SH-SY5Y (cell line): Measurements from ENCODE around the gene PHKB.

Source experiments
- GATA2 ChIP-seq: IDR thresholded peaks from 2 replicates; pipeline ENCODE4 v1.6.1; 2011; ENCODE audit warnings: mild to moderate bottlenecking, low read depth, low read length
- GATA3 ChIP-seq: IDR thresholded peaks from 2 replicates; pipeline ENCODE4 v1.6.1; 2011; ENCODE audit warnings: low read depth, mild to moderate bottlenecking, low read length, moderate library complexity

The PHKB gene

GRCh38 chr16:47523342-47524006 is 62.3 kb downstream of the PHKB start:
- no peak for TF ChIP-seq GATA2
- TF ChIP-seq GATA3: no peak

DNA sequence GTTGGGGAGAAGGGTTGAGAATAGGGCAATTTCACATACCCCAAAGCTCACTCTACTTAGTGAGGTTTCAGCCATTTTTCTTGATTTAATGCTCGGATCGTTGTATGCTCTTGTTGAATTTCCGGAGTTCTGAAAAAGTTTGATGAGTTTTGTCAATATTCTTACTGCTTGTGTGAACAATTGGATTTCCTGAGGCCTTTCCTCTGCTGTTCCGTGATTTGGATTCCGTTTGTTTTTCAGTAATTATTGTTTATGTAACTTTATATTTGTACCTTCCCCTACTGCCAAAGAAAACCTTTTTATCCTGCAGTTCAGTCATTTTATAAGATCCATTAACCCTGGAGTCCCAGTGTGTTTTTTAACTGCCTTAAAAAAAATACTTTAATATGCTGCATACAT is 62.9 kb downstream of the PHKB start:
- TF ChIP-seq GATA3: no peak
- no peak for TF ChIP-seq GATA2

- TF ChIP-seq GATA2: no peak
- no peak for TF ChIP-seq GATA3
Observed at GRCh38 chr16:47528431-47528830, 67.3 kb downstream of the PHKB start.

- no peak for TF ChIP-seq GATA2
- no peak for TF ChIP-seq GATA3
Observed at GRCh38 chr16:47533744-47534292, 72.7 kb downstream of the PHKB start.

DNA sequence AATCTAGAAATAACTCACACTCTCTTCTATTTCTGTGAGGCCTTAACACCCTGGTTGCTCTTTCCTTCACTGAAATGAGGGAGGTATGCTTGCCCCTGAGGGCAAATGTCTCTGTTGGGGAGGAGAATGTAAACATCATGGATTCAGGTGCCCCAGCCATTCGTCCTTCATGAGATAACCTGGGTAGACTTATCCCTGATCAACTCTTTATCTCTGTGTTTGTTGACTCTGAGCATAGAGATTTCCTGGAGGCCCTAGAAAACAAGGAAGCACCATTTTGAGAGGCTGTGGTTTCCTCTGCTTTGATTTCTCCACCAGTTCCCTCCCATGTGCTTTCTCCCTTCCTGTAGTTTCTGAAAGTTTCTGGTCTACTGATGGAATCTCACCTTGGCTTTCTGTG is 77.3 kb downstream of the PHKB start:
- no peak for TF ChIP-seq GATA3
- no peak for TF ChIP-seq GATA2

DNA sequence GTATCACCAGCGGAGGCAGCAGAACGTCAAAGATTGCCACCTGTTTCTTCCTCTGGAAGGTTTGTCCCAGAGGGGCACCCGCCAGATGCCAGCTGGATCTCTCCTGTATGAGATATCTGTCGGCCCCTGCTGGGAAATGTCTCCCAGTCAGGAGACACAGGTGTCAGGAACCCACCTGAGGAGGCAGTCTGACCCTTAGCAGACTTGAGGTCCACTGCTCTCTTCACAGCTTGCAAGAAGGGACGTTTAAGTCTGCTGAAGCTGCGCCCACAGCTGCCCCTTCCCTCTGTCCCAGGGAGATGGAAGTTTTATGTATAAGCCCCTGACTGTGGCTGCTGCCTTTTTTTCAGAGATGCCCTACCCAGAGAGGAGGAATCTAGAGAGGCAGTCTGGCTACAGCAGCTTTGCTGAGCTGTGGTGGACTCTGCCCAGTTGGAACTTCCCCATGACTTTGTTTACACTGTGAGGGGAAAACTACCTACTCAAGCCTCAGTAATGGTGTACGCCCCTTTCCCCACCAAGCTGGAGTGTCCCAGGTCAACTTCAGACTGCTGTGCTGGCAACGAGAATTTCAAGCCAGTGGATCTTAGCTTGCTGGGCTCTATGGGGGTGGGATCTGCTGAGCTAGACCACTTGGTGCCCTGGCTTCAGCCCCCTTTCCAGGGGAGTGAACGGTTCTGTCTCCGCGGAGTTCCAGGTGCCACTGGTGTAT is 92.9 kb downstream of the PHKB start:
- no peak for TF ChIP-seq GATA3
- no peak for TF ChIP-seq GATA2

DNA sequence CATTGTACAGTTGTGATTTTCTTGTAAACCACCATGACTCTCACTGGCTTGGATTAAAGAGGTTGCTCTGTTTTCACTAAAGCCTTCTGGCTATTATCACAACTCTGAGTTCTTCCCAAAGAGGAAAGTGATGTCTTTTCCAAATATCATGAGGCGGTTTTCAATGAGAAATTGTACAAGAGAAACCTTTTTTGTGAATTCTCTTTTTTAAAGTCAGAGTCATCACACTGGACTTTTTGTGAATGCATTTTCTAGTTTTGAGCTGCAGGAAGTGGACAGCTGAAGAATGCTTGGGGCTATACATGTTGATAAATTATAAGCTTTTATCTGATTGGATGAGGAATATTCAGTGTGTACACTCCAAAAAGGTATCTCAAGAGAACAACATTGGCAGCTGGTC is 100.2 kb downstream of the PHKB start:
- no peak for TF ChIP-seq GATA3
- TF ChIP-seq GATA2: no peak

GRCh38 chr16:47562366-47562765 is 101.2 kb downstream of the PHKB start:
- TF ChIP-seq GATA2 (no peak), GATA3 (no peak)

DNA sequence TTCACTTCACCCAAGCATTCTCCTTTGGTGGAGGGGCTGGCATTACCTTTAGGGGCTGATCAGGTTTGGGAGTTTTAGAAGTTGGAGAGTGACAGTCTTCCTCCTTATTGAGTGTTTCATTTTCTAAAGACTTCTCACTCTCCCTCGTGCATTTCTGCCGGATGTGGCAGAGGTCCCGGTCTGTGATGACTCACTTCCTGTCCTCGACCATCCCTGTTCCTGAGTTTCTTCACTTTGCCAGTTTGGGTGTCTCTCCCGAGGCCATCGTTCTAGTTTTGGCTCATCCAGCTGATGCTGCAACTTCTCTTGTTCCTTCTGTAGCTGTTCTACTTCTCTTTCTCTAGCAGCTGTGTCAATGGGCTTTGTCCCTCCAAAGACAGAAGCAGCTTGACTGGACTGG is 104.3 kb downstream of the PHKB start:
- TF ChIP-seq GATA2: no peak
- no peak for TF ChIP-seq GATA3

GRCh38 chr16:47567321-47567720 is 106.2 kb downstream of the PHKB start:
- TF ChIP-seq GATA2 (no peak), GATA3 (no peak)

- TF ChIP-seq GATA2: no peak
Observed at GRCh38 chr16:47568351-47568750, 107.2 kb downstream of the PHKB start.

GRCh38 chr16:47571049-47571448 is 109.9 kb downstream of the PHKB start:
- TF ChIP-seq GATA2 (no peak), GATA3 (no peak)

DNA sequence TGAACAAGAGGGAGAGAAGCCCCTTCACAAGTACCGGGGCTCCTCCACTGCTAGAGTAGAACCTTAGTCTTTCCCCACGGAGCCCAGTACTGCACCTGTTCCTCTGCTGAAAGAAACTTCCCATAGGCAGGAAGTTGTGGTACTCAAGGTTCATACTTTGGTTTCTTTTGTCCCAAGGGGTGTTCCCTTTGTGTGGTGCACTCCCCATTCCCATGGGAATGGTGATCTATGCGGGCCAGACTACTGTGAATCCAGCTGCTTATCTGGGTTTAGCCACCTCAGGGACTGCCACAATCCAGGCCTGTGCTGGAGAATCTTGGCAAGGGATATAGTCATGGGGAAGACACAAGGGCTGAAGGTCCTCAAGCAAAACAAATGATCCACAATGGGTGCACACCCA is 110.6 kb downstream of the PHKB start:
- TF ChIP-seq GATA2 (no peak), GATA3 (no peak)

- TF ChIP-seq GATA2 (no peak), GATA3 (no peak)
Observed at GRCh38 chr16:47574091-47575054, 113.2 kb downstream of the PHKB start.

GRCh38 chr16:47577029-47577428 is 115.9 kb downstream of the PHKB start:
- no peak for TF ChIP-seq GATA2
- TF ChIP-seq GATA3: no peak
